ENCODE data around the gene IFNA7. TPM values are rescaled to one million over a fixed set of nuclear protein-coding genes. Genes with fewer than 3 reads are reported as not detected.

Gene IFNA7
- total RNA-seq, 1 donor, result not detected

GRCh38 chr9:21165516-21165915 is 36.5 kb downstream of the IFNA7 start:
- Histone ChIP-seq H3K4me3 (ENCODE audit: insufficient read depth, low read length) (no peak overlapping the region), H2AFZ (ENCODE audit: low read length) (no peak overlapping the region), H3K9me3 (ENCODE audit: low read depth, low read length) (no peaks in the 10 kb centered on the region), H3K4me2 (ENCODE audit: insufficient read depth, low read length) (no peak overlapping the region), H3K79me2 (ENCODE audit: insufficient read depth, low read length) (no peaks in the 10 kb centered on the region), H3K27me3 (ENCODE audit: insufficient read depth, low read length) (no peaks in the 10 kb centered on the region), H3K4me1 (ENCODE audit: insufficient read depth, low read length) (no peaks in the 10 kb centered on the region), H4K20me1 (ENCODE audit: insufficient read depth, low read length) (no peaks in the 10 kb centered on the region), H3K27ac (ENCODE audit: low read depth, low read length) (no peak overlapping the region), H3K36me3 (ENCODE audit: insufficient read depth, low read length) (no peaks in the 10 kb centered on the region)
- no peak for DNase-seq (ENCODE audit: insufficient read length, low spot score, missing footprints)
- no peak for TF ChIP-seq CTCF (IDR thresholded peaks at IDR 0.05; ENCODE audit: extremely low read depth, low read depth, low read length)

- Histone ChIP-seq H3K4me3 (ENCODE audit: insufficient read depth, low read length) (no peak overlapping the region), H3K4me2 (ENCODE audit: insufficient read depth, low read length) (no peak overlapping the region), H3K4me1 (ENCODE audit: insufficient read depth, low read length) (no peaks in the 10 kb centered on the region), H3K36me3 (ENCODE audit: insufficient read depth, low read length) (no peaks in the 10 kb centered on the region), H3K27me3 (ENCODE audit: insufficient read depth, low read length) (no peaks in the 10 kb centered on the region), H4K20me1 (ENCODE audit: insufficient read depth, low read length) (no peaks in the 10 kb centered on the region), H2AFZ (ENCODE audit: low read length) (no peak overlapping the region), H3K79me2 (ENCODE audit: insufficient read depth, low read length) (no peaks in the 10 kb centered on the region), H3K9me3 (ENCODE audit: low read depth, low read length) (no peaks in the 10 kb centered on the region), H3K27ac (ENCODE audit: low read depth, low read length) (no peak overlapping the region)
- no peak for TF ChIP-seq CTCF (IDR thresholded peaks at IDR 0.05; ENCODE audit: extremely low read depth, low read depth, low read length)
- peak; percentile 19 for DNase-seq (ENCODE audit: insufficient read length, low spot score, missing footprints)
Measured at GRCh38 chr9:21160178-21160577, 41.8 kb downstream of the IFNA7 start.

GRCh38 chr9:21155501-21155900 is 46.5 kb downstream of the IFNA7 start:
- Histone ChIP-seq H3K27ac (ENCODE audit: low read depth, low read length) (no peak overlapping the region), H3K4me1 (ENCODE audit: insufficient read depth, low read length) (peaks cover 9% of the 10 kb centered on the region), H3K79me2 (ENCODE audit: insufficient read depth, low read length) (no peaks in the 10 kb centered on the region), H2AFZ (ENCODE audit: low read length) (no peak overlapping the region), H3K4me2 (ENCODE audit: insufficient read depth, low read length) (no peak overlapping the region), H3K27me3 (ENCODE audit: insufficient read depth, low read length) (no peaks in the 10 kb centered on the region), H4K20me1 (ENCODE audit: insufficient read depth, low read length) (no peaks in the 10 kb centered on the region), H3K9me3 (ENCODE audit: low read depth, low read length) (no peaks in the 10 kb centered on the region), H3K4me3 (ENCODE audit: insufficient read depth, low read length) (no peak overlapping the region), H3K36me3 (ENCODE audit: insufficient read depth, low read length) (no peaks in the 10 kb centered on the region)
- DNase-seq (ENCODE audit: insufficient read length, low spot score, missing footprints), result no peak
- TF ChIP-seq CTCF (IDR thresholded peaks at IDR 0.05; ENCODE audit: extremely low read depth, low read depth, low read length), result no peak

- DNase-seq (ENCODE audit: insufficient read length, low spot score, missing footprints), result peak; percentile 37
- Histone ChIP-seq H4K20me1 (ENCODE audit: insufficient read depth, low read length) (no peaks in the 10 kb centered on the region), H2AFZ (ENCODE audit: low read length) (peak overlapping the region; percentile 56), H3K4me3 (ENCODE audit: insufficient read depth, low read length) (no peak overlapping the region), H3K27ac (ENCODE audit: low read depth, low read length) (no peak overlapping the region), H3K79me2 (ENCODE audit: insufficient read depth, low read length) (no peaks in the 10 kb centered on the region), H3K27me3 (ENCODE audit: insufficient read depth, low read length) (no peaks in the 10 kb centered on the region), H3K36me3 (ENCODE audit: insufficient read depth, low read length) (no peaks in the 10 kb centered on the region), H3K4me1 (ENCODE audit: insufficient read depth, low read length) (peaks cover 9% of the 10 kb centered on the region), H3K4me2 (ENCODE audit: insufficient read depth, low read length) (peak overlapping the region; percentile 37), H3K9me3 (ENCODE audit: low read depth, low read length) (no peaks in the 10 kb centered on the region)
- no peak for TF ChIP-seq CTCF (IDR thresholded peaks at IDR 0.05; ENCODE audit: extremely low read depth, low read depth, low read length)
Measured at GRCh38 chr9:21154018-21154608, 47.9 kb downstream of the IFNA7 start.
